Measurements from ENCODE around the gene SLF2. TPM values are rescaled to one million over a fixed set of nuclear protein-coding genes. Genes with fewer than 3 reads are reported as not detected.
A peak's percentile ranks its signal among the peaks of the same experiment; 100 is the strongest.

Gene SLF2
- total and polyA plus RNA-seq, 2 donors from 2014 or later = 6.7 to 29.6 TPM

GRCh38 chr10:100970076-100970913, 57.5 kb downstream of the SLF2 start:
- peak in 3 of 5 donors; percentile 32 to 77 (median 59) for DNase-seq
- peaks cover 2 to 5% (median 4%) of the 10 kb centered on the region in 3 donors for H3K36me3 ChIP-seq (ENCODE audit: control insufficient read depth in 2 of 3, insufficient read depth in 3 of 3, low read length in 3 of 3)
- H3K9me3 ChIP-seq (ENCODE audit: control insufficient read depth in 2 of 3, insufficient read depth in 1 of 3, low read length in 3 of 3) = no peaks in the 10 kb centered on the region
- peaks cover 5 to 24% (median 24%) of the 10 kb centered on the region in 3 donors for H3K4me1 ChIP-seq (ENCODE audit: control insufficient read depth in 2 of 3, insufficient read depth in 2 of 3, low read depth in 1 of 3, low read length in 3 of 3)
- H3K9ac ChIP-seq (ENCODE audit: low read length in 3 of 3) = peak overlapping the region in 1 of 3 donors; percentile 70
- TF ChIP-seq CTCF (IDR thresholded peaks at IDR 0.05; ENCODE audit: borderline replicate concordance, extremely low read depth, insufficient read depth) = no peak
- no peak for FAIRE-seq
- no peaks in the 10 kb centered on the region for H3K27me3 ChIP-seq (ENCODE audit: control insufficient read depth, insufficient read depth, low read length)
- intact Hi-C loops (cut with DNase I) = no loop called here
- H3K4me3 ChIP-seq (ENCODE audit: low read length in 3 of 3) = peak overlapping the region; percentile 47 to 76 (median 60)
- peak overlapping the region; percentile 8 to 61 for H3K27ac ChIP-seq (ENCODE audit: low read depth in 2 of 2, low read length in 2 of 2)

- no peak overlapping the region for H3K9ac ChIP-seq (ENCODE audit: low read length in 3 of 3)
- FAIRE-seq (no peak), DNase-seq (peak in 3 of 5 donors; percentile 43 to 50 (median 49))
- peak overlapping the region; percentile 8 to 47 for H3K27ac ChIP-seq (ENCODE audit: low read depth in 2 of 2, low read length in 2 of 2)
- no peaks in the 10 kb centered on the region for H3K27me3 ChIP-seq (ENCODE audit: control insufficient read depth, insufficient read depth, low read length)
- H3K4me1 ChIP-seq (ENCODE audit: control insufficient read depth in 2 of 3, insufficient read depth in 2 of 3, low read depth in 1 of 3, low read length in 3 of 3) = peaks cover 5 to 24% (median 24%) of the 10 kb centered on the region in 3 donors
- intact Hi-C loops (cut with DNase I) = no loop called here
- TF ChIP-seq CTCF (IDR thresholded peaks at IDR 0.05; ENCODE audit: borderline replicate concordance, extremely low read depth, insufficient read depth) = no peak
- no peaks in the 10 kb centered on the region for H3K9me3 ChIP-seq (ENCODE audit: control insufficient read depth in 2 of 3, insufficient read depth in 1 of 3, low read length in 3 of 3)
- peak overlapping the region in 2 of 3 donors; percentile 9 to 76 for H3K4me3 ChIP-seq (ENCODE audit: low read length in 3 of 3)
- peaks cover 0 to 4% (median 0%) of the 10 kb centered on the region in 3 donors for H3K36me3 ChIP-seq (ENCODE audit: control insufficient read depth in 2 of 3, insufficient read depth in 3 of 3, low read length in 3 of 3)
Measured at GRCh38 chr10:100970914-100971811, 58.4 kb downstream of the SLF2 start.

GRCh38 chr10:100972115-100972903, 59.5 kb downstream of the SLF2 start:
- no peak for TF ChIP-seq CTCF (IDR thresholded peaks at IDR 0.05; ENCODE audit: borderline replicate concordance, extremely low read depth, insufficient read depth)
- DNase-seq = no peak
- peaks cover 5 to 24% (median 24%) of the 10 kb centered on the region in 3 donors for H3K4me1 ChIP-seq (ENCODE audit: control insufficient read depth in 2 of 3, insufficient read depth in 2 of 3, low read depth in 1 of 3, low read length in 3 of 3)
- FAIRE-seq = no peak
- H3K9me3 ChIP-seq (ENCODE audit: control insufficient read depth in 2 of 3, insufficient read depth in 1 of 3, low read length in 3 of 3) = no peaks in the 10 kb centered on the region
- H3K36me3 ChIP-seq (ENCODE audit: control insufficient read depth in 2 of 3, insufficient read depth in 3 of 3, low read length in 3 of 3) = peaks cover 0 to under 1% (median under 1%) of the 10 kb centered on the region in 3 donors
- H3K9ac ChIP-seq (ENCODE audit: low read length in 3 of 3) = no peak overlapping the region
- intact Hi-C loops (cut with DNase I) = no loop called here
- no peak overlapping the region for H3K27ac ChIP-seq (ENCODE audit: low read depth in 2 of 2, low read length in 2 of 2)
- H3K27me3 ChIP-seq (ENCODE audit: control insufficient read depth, insufficient read depth, low read length) = no peaks in the 10 kb centered on the region
- H3K4me3 ChIP-seq (ENCODE audit: low read length in 3 of 3) = no peak overlapping the region

Data from kidney (tissue), 14 donors.